ENCODE data around the gene TUBA3D.
"Not testable (repeated sequence)": the region's sequence is repeated elsewhere in the genome, so short reads cannot be mapped to it uniquely, and the experiment has no call there.

GRCh38 chr2:131478850-131479461 lies 3.0 kb downstream of the TUBA3D start:
- not testable (repeated sequence) for TF ChIP-seq CTCF, POLR2AphosphoS5, EP300 (IDR thresholded peaks at IDR 0.05)
